Measurements from ENCODE around the gene UBE2F.

GRCh38 chr2:237927986-237928385 is 38.8 kb upstream of the UBE2F start:
- TF ChIP-seq CTCF (IDR thresholded peaks at IDR 0.05; ENCODE audit: poor library complexity), result no peak
- no peak for TF ChIP-seq EZH2 (IDR thresholded peaks at IDR 0.05; ENCODE audit: borderline replicate concordance)
- no peak for TF ChIP-seq EZH2phosphoT487 (IDR thresholded peaks at IDR 0.05; ENCODE audit: low read depth, severe bottlenecking, unreplicated experiment)
